ENCODE data around the gene LMO1. TPM values are rescaled to one million over a fixed set of nuclear protein-coding genes. Genes with fewer than 3 reads are reported as not detected.

LMO1 gene
- total RNA-seq, 1 experiment from 2014 or later: 0.40 TPM

DNA sequence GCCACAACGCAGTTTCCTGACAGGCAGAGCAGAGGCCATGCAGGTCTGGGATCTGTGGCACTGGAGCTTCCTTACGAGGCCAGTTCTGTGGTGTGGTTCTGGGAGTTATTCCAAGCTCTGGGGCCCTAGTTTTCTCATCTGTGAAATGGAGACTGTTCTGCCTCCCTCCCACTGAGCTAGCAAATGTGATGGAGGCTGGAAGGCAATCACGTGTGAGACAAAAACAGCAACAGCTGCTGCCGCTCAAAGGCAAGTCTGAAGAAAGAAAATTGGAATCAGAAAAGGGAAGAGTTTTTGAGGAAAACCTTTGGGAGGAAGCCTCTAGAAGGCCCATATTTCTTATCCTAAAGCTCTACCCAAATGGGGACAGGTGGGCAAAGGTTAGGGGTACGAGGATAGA, 86.5 kb downstream of the LMO1 start:
- DNase-seq (ENCODE audit: extremely low read depth, low read depth): no peak

Other genes starting within 250 kb of the LMO1 start
- 5.0 and 5.7 TPM in 2 replicates for gene TUB, start 182.7 kb downstream of the LMO1 start, total RNA-seq (2014; rRNA removed; shearing (Covaris generic))
- 1.4 and 1.9 TPM in 2 replicates for gene RIC3, start 94.9 kb downstream of the LMO1 start, total RNA-seq (2014; rRNA removed; shearing (Covaris generic))

Data from NCI-H460 (cell line).